GM23338 (cell line): ENCODE results near the gene KIFC3.

Experiments
- CREB1 ChIP-seq: fragments of 250-450 bp; sonication (Bioruptor Pico); IDR thresholded peaks from 2 replicates; pipeline ENCODE4 v1.5.0; 2020; ENCODE audit warnings: low read depth, mild to moderate bottlenecking, moderate library complexity
- CTCF ChIP-seq, 2 experiments: fragments of 200-600 bp in 1 of 2; sonication (generic) in 1 of 2; conservative IDR thresholded peaks; 2 replicates each; pipeline versions ENCODE4 v1.5.1 to v1.6.1; 2016 to 2017; ENCODE audit warnings: antibody characterized with exemption in 2 of 2, low read depth in 2 of 2, mild to moderate bottlenecking in 2 of 2, moderate library complexity in 1 of 2
- EZH2 ChIP-seq: fragments of 200-600 bp; sonication (generic); IDR thresholded peaks from one replicate; pipeline ENCODE4 v1.8.0; 2017; ENCODE audit warnings: antibody characterized with exemption, mild to moderate bottlenecking, low read depth; ENCODE audit not compliant: unreplicated experiment
- JUNB ChIP-seq: IDR thresholded peaks from one replicate; pipeline ENCODE4 v1.6.1; 2016; ENCODE audit warnings: antibody characterized with exemption; ENCODE audit not compliant: unreplicated experiment
- POLR2AphosphoS5 ChIP-seq: IDR thresholded peaks from 2 replicates; pipeline ENCODE4 v1.6.1; 2016; ENCODE audit warnings: antibody characterized with exemption, low read depth
- REST ChIP-seq: IDR thresholded peaks from one replicate; pipeline ENCODE4 v1.6.1; 2018; ENCODE audit warnings: antibody characterized with exemption; ENCODE audit not compliant: unreplicated experiment

GRCh38 chr16:57814896-57815295, 12.6 kb upstream of the KIFC3 start:
- TF ChIP-seq POLR2AphosphoS5 (no peak), CTCF (conservative IDR thresholded peaks at IDR 0.05; ENCODE audit: low read depth in 2 of 2) (no peak), EZH2 (no peak), CREB1 (no peak), JUNB (no peak), REST (no peak)
